NCI-H2107 (cell line): ENCODE results near the gene TMEM204.

Experiments used
- DNase-seq: peaks from one replicate; lab custom pipeline; 2025; lab: John Stamatoyannopoulos, UW

The TMEM204 gene

DNA sequence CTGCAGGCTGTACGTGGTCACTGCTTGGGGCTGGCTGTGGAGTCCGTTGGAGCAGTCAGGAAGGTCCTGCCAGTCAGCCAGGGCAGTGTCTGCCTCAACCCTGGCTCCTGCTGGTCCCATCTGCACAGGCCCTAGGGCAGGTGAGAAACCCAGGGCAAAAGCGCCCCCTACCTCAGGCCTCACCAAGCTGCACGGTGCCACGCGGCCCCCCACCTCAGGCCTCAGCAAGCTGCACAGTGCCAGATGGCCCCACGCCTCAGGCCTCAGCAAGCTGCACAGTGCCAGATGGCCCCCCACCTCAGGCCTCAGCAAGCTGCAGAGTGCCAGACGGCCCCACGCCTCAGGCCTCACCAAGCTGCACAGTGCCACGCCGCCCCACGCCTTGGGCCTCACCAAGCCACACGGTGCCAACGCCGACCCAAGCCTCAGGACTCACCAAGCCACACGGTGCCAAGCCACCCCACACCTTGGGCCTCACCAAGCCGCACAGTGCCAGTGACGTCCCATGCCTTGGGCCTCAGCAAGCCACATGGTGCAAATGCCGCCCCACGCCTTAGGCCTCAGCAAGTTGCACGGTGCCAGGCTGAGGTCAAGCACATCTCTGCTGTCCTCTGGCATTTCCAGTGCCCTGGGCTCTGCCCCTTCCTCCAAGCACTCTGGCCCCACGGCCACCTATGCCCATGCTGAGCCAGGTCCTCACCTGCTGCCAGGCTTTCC, 5.5 kb downstream of the TMEM204 start:
- DNase-seq: no peak

DNA sequence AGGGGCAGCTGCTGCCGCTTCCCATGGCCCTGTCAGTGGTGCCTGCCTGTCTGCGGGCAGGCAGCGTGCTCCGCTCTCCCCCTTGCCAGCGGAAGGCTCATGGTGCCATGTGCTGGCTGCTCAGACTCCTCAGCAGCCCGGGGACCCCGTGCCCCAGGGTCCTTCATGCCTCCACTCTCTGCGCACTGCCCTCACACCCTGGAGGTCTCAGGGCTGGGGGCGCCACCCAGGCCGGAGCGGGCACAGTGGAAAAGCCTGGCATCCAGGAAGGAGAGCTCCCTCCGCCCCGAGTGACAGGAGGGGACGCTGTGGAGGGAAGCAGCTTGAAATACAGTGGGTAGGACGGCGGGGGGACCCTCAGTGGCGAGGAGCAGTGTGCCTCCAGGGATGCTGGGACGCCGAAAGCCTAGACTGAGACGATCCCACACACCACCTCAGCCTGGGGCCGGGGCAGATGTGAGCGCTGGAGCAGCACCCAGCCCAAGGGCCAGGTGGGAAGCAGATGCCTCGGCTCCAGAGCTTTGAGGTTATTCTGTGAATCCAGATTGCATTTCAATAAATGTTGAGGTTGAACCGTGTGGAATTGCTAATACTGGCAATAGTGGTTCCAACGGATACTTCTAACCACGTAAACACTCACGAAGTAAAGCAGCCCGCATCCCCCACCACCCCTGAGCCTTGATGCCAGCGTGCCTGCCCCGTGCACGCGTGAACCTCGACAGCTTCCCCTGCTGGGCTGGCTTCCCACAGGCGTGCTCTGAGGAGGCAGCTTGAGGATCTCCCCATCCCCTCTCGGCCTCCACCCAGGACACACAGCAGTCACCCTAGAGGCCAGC, 6.5 kb downstream of the TMEM204 start:
- DNase-seq: no peak

GRCh38 chr16:1540556-1540855, 7.0 kb downstream of the TMEM204 start:
- no peak for DNase-seq

GRCh38 chr16:1541293-1542165, 8.1 kb downstream of the TMEM204 start:
- DNase-seq: no peak

- no peak for DNase-seq
These were observed 8.7 kb downstream of the TMEM204 start for GRCh38 chr16:1542166-1542500.

DNA sequence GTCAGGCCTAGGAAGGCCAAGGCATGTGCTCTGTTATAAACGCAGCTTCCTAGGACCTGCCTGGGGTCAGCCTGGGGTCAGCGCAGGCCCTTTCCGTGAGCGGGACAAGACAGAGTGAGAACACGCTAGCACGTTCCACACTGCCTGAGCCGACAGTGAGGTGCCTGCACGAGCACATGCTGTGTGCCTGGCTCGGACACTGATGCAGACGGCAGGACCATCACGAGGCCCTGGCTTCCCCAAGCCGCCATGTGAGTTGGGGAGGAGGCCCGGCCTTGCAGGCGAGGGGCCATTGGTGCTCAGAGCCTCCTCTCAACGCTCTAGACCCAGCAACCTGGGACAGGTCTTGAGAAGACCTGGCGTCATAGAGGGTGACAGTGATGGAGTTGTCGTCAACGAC, 9.1 kb downstream of the TMEM204 start:
- no peak for DNase-seq

DNA sequence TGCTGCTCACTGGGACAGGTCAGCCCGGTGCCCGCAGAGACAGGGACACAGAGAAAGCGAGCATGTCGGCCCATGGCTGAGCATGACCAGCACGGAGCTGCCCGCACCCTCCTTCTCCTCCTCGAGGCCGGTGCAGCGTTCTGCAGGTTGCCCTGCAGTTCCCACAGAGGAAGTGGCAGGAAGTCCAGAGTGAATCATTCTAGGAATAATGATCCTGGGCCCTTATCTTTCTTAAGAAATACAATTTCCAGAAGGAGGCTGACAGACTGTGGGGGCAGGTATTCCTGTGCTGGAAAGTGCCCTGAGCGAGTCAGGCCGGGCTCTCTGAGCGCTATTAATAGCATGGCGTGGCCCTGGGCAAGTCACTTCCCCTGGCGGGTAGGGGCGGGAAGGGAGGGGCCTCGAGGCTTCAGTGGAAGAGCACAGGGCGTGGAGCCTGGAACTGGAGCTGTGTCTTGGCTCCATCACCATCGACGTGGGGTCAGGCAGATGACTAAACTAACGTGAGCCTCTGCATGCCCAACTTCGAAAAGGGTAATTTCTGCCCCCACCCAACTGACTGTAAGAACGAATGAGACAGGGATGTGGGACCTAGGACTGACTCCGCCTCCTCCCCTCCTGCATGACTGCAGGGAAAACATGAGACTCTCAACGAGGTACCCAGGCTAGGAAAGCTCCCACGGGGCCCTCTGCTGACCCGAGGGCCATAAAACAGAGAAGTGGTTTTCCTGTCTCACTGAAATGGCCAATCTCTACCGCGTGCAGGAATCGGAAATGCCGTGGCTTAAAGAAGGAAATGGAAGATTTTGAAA, 9.8 kb downstream of the TMEM204 start:
- DNase-seq: no peak

GRCh38 chr16:1545044-1546040, 11.9 kb downstream of the TMEM204 start:
- DNase-seq: no peak

- no peak for DNase-seq
These were observed 13.0 kb downstream of the TMEM204 start for GRCh38 chr16:1546430-1546829.

GRCh38 chr16:1548233-1548632, 14.8 kb downstream of the TMEM204 start:
- DNase-seq: no peak

DNA sequence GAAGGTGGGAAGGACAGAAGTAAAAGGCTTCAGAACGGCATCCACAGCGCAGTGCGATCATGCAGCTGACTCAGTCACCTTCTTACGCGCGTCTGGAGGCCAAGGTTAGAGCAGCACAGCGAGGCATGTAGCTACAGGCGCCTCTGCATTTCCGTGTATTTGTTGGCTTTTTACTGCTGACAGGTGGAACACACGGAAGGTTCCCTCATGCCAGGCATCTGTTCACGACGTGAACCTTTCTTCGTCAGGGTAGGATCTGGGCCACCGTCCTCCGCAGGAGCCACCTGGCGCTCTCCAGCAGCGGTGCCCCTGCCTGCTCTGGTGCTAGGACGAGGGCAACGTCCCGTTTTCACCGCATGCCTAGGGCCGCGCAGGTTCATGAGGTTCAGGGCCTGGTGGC, 15.3 kb downstream of the TMEM204 start:
- no peak for DNase-seq

DNA sequence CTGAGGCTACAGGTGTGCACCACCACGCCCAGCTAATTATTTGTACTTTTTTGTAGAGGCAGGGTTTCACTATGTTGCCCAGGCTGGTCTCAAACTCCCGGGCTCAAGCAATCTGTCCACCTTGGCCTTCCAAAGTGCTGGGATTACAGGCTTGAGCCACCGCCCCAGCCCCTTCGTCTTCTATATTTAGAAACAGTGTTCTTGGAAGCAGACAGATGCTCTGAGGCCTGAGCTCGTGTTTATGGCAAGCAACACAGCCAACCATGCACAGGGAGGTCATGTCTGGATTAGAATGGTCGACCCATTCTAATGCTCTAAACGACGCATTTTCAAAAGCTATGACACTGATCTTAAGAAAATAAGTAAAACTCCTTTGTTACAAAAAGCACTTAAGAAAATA, 16.6 kb downstream of the TMEM204 start:
- no peak for DNase-seq

- DNase-seq: no peak
These were observed 17.2 kb downstream of the TMEM204 start for GRCh38 chr16:1550696-1551095.

- DNase-seq: no peak
These were observed 17.7 kb downstream of the TMEM204 start for GRCh38 chr16:1551166-1551565.

DNA sequence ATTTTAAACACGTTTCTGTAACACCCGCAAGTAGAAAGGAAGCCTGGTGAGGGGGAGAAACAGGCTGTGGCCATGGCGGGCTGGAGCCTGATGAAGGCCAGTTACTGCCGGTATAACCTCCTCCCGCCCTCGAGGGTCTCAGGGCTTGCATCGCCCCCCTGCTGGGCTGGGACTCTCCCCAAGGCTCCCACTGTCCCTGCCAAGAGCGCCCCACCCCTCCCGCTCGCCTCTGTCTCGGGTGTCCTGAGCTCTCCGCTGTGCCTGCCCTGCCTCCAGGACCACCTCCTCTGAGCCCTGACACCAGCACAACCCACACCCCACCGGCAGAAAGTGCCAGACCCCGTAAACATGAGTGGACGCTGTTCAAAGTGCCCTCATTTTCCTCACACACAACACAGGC, 18.7 kb downstream of the TMEM204 start:
- DNase-seq: no peak

DNA sequence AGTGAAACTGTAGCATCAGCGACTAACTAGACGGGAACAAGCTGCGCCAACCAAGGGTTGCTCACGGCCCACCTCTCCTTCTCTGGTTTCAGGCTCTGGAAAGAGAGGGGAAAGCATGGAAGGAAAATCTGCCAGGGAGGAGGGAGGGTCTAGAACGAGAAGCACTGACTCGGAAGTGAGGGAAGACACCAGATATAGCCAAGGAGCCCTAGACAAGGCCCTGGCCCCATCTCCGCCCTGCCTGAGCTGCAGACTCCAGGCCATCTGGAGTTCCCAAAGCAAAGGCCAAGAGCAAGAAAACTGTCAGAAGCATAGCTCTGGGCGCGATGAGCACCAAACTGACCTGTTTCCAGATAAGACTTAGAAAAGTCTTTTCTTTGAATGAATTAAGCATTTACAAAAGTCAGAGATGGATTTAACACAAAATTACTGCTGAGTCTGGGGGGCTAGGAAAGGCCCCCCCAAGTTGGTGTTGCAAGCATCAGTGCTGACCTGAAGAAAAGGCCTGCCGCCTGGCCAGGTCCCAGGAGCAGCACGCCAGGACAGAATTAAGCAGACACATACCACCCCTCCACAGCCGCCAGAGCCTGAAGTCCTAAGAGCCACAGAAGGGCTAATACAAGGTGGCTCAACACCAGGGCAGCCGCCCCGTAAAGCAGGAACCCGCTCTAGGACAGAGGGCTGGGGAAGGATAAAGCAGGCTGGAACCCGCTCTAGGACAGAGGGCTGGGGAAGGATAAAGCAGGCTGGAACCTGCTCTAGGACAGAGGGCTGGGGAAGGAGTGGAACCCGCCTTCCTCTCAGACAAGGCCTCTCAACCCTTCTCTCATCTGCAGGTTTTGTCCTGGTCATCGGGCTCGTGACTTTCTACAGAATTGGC, 20.7 kb downstream of the TMEM204 start:
- no peak for DNase-seq

GRCh38 chr16:1554826-1555445, 21.5 kb downstream of the TMEM204 start:
- DNase-seq: no peak

DNA sequence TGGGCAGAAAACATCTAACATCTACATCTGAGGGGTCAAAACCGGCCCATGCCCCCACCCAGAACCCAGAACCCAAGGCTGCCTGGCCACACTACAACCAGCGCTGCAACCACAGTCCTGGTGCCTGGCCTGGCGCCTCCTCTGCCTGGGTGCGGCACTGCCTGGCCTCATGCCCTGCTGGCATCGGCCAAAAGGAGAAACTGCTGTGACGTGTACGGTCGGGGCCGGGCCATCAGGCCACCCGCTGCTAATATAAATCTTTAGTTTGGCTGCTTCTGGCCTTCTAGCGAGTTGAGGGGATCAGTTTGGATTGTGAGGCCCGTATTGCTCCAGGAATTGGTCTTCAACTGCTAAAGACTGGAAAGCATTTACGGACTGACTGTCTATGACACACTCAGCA, 22.8 kb downstream of the TMEM204 start:
- no peak for DNase-seq

GRCh38 chr16:1557074-1557473, 23.6 kb downstream of the TMEM204 start:
- no peak for DNase-seq
